Mucosa of rectum (tissue), 2 donors: Measurements from ENCODE around the gene KLK12.

Source experiments
- H3K27ac ChIP-seq, 2 donors: one replicate each; pipeline ENCODE4 v1.7.0; 2013; ENCODE audit warnings: inconsistent platforms in 2 of 2, low read depth in 2 of 2, low read length in 2 of 2
- H3K27me3 ChIP-seq, 2 donors: one replicate each; pipeline ENCODE4 v1.7.0; 2013; ENCODE audit warnings: low read length in 2 of 2; ENCODE audit not compliant: control insufficient read depth in 2 of 2, insufficient read depth in 2 of 2
- H3K36me3 ChIP-seq, 2 donors: one replicate each; pipeline ENCODE4 v1.7.0; 2013; ENCODE audit warnings: low read length in 2 of 2; ENCODE audit not compliant: control insufficient read depth in 2 of 2, insufficient read depth in 2 of 2
- H3K4me1 ChIP-seq, 2 donors: one replicate each; pipeline ENCODE4 v1.7.0; 2013; ENCODE audit warnings: low read length in 2 of 2, mild to moderate bottlenecking in 1 of 2; ENCODE audit not compliant: control insufficient read depth in 2 of 2, insufficient read depth in 2 of 2
- H3K4me3 ChIP-seq, 2 donors: one replicate each; pipeline ENCODE4 v1.7.0; 2013; ENCODE audit warnings: low read length in 2 of 2
- H3K9ac ChIP-seq, 2 donors: one replicate each; pipeline ENCODE4 v1.7.0; 2013; ENCODE audit warnings: low read length in 2 of 2, low read depth in 1 of 2, mild to moderate bottlenecking in 1 of 2
- H3K9me3 ChIP-seq, 2 donors: one replicate each; pipeline ENCODE4 v1.7.0; 2013; ENCODE audit warnings: low read length in 2 of 2; ENCODE audit not compliant: control insufficient read depth in 2 of 2
- donor health status: healthy.
- donor health status: Normal muscosa, but diverticular disease.

Gene KLK12

GRCh38 chr19:51075998-51076397 is 41.2 kb upstream of the KLK12 start:
- H3K27ac ChIP-seq = no peak overlapping the region
- no peaks in the 10 kb centered on the region for H3K36me3 ChIP-seq
- no peaks in the 10 kb centered on the region for H3K9me3 ChIP-seq
- H3K27me3 ChIP-seq = no peaks in the 10 kb centered on the region
- H3K4me3 ChIP-seq = no peak overlapping the region
- no peaks in the 10 kb centered on the region for H3K4me1 ChIP-seq
- H3K9ac ChIP-seq = no peak overlapping the region

GRCh38 chr19:51071095-51071405 is 36.2 kb upstream of the KLK12 start:
- Histone ChIP-seq H3K27ac (no peak overlapping the region), H3K9ac (no peak overlapping the region), H3K4me3 (no peak overlapping the region), H3K36me3 (no peaks in the 10 kb centered on the region), H3K4me1 (no peaks in the 10 kb centered on the region), H3K27me3 (peaks cover 0 to under 1% of the 10 kb centered on the region in 2 donors), H3K9me3 (no peaks in the 10 kb centered on the region)

GRCh38 chr19:51070334-51071094 is 35.7 kb upstream of the KLK12 start:
- Histone ChIP-seq H3K27me3 (peaks cover 3% of the 10 kb centered on the region in 2 donors), H3K9me3 (no peaks in the 10 kb centered on the region), H3K27ac (no peak overlapping the region), H3K4me1 (no peaks in the 10 kb centered on the region), H3K4me3 (no peak overlapping the region), H3K36me3 (no peaks in the 10 kb centered on the region), H3K9ac (no peak overlapping the region)

- no peaks in the 10 kb centered on the region for H3K9me3 ChIP-seq
- no peak overlapping the region for H3K9ac ChIP-seq
- no peaks in the 10 kb centered on the region for H3K36me3 ChIP-seq
- no peaks in the 10 kb centered on the region for H3K4me1 ChIP-seq
- H3K27ac ChIP-seq = no peak overlapping the region
- H3K27me3 ChIP-seq = peaks cover 9 to 10% of the 10 kb centered on the region in 2 donors
- H3K4me3 ChIP-seq = no peak overlapping the region
These were observed 31.8 kb upstream of the KLK12 start for GRCh38 chr19:51066393-51067186.

GRCh38 chr19:51065221-51065960 is 30.6 kb upstream of the KLK12 start:
- Histone ChIP-seq H3K36me3 (no peaks in the 10 kb centered on the region), H3K9ac (no peak overlapping the region), H3K27me3 (peaks cover 9 to 10% of the 10 kb centered on the region in 2 donors), H3K9me3 (no peaks in the 10 kb centered on the region), H3K4me3 (no peak overlapping the region), H3K27ac (no peak overlapping the region), H3K4me1 (no peaks in the 10 kb centered on the region)

- Histone ChIP-seq H3K4me3 (no peak within 1 kb of the TSS), H3K27ac (no peak within 1 kb of the TSS), H3K9ac (no peak within 1 kb of the TSS), H3K4me1 (no peaks in the 10 kb centered on the region), H3K27me3 (peaks cover 9 to 10% of the 10 kb centered on the region in 2 donors), H3K36me3 (no peaks in the 10 kb centered on the region), H3K9me3 (no peaks in the 10 kb centered on the region)
These were observed 29.9 kb upstream of the KLK12 start, which contains the start of gene KLK13 for GRCh38 chr19:51064534-51065220. KLK13 (minus strand) TSS chr19:51065092; CDS start chr19:51065067, 25 bp downstream.

- H3K27me3 ChIP-seq = peaks cover 9 to 10% of the 10 kb centered on the region in 2 donors
- no peak overlapping the region for H3K4me3 ChIP-seq
- H3K36me3 ChIP-seq = no peaks in the 10 kb centered on the region
- no peaks in the 10 kb centered on the region for H3K4me1 ChIP-seq
- H3K27ac ChIP-seq = no peak overlapping the region
- H3K9ac ChIP-seq = no peak overlapping the region
- no peaks in the 10 kb centered on the region for H3K9me3 ChIP-seq
These were observed 28.9 kb upstream of the KLK12 start for GRCh38 chr19:51063664-51064063.

- Histone ChIP-seq H3K27me3 (peaks cover 9 to 11% of the 10 kb centered on the region in 2 donors), H3K9ac (no peak overlapping the region), H3K27ac (no peak overlapping the region)
These were observed 26.2 kb upstream of the KLK12 start for GRCh38 chr19:51060973-51061372.

GRCh38 chr19:51060336-51060735 is 25.5 kb upstream of the KLK12 start:
- no peak overlapping the region for H3K9ac ChIP-seq
- H3K27me3 ChIP-seq = peaks cover 7 to 9% of the 10 kb centered on the region in 2 donors

More at GRCh38 chr19:51060973-51061372, 26.2 kb upstream of the KLK12 start:
- H3K4me1 ChIP-seq = no peaks in the 10 kb centered on the region
- H3K9me3 ChIP-seq = no peaks in the 10 kb centered on the region
- no peaks in the 10 kb centered on the region for H3K36me3 ChIP-seq
- H3K4me3 ChIP-seq = no peak overlapping the region

More at GRCh38 chr19:51060336-51060735, 25.5 kb upstream of the KLK12 start:
- Histone ChIP-seq H3K36me3 (no peaks in the 10 kb centered on the region), H3K27ac (no peak overlapping the region), H3K9me3 (no peaks in the 10 kb centered on the region), H3K4me3 (no peak overlapping the region), H3K4me1 (no peaks in the 10 kb centered on the region)
